M059J (cell line): ENCODE data around the gene CDK1. TPM values are rescaled to one million over a fixed set of nuclear protein-coding genes. Genes with fewer than 3 reads are reported as not detected.

Source experiments
- DNase-seq: peaks from one replicate; pipeline ENCODE4 v3.0.0-alpha.2; 2012; ENCODE audit warnings: low read depth
- total RNA-seq: library from RNA; depleted of rRNA; stranded (reverse); fragments of >200 nt; shearing (Covaris generic); gene quantifications from 2 replicates; pipeline ENCODE4 v1.2.3, GENCODE V29; 2014

The CDK1 gene
- total RNA-seq, 1 experiment from 2014 or later = 191 TPM

DNA sequence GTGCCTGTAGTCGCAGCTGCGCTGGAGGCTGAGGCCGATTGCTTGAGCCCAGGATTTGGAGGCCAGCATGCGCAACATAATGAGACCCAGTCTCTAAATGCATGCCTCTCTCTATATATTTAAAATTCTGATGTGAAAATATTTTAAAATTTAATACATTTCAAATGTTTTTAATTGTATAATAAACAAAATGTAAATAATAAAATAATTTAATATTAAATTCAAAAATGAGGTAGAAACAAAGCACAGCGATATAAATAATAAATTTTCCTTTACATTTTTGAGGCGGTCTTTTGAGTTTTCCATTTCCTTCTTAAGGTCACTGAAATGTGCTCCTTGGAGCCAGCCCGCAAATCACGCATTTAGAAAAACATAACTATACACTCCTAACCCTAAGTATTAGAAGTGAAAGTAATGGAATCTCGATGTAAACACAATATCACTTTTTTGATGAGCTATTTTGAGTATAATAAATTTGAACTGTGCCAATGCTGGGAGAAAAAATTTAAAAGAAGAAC lies 523 bp upstream of the CDK1 start:
- DNase-seq = no peak

DNA sequence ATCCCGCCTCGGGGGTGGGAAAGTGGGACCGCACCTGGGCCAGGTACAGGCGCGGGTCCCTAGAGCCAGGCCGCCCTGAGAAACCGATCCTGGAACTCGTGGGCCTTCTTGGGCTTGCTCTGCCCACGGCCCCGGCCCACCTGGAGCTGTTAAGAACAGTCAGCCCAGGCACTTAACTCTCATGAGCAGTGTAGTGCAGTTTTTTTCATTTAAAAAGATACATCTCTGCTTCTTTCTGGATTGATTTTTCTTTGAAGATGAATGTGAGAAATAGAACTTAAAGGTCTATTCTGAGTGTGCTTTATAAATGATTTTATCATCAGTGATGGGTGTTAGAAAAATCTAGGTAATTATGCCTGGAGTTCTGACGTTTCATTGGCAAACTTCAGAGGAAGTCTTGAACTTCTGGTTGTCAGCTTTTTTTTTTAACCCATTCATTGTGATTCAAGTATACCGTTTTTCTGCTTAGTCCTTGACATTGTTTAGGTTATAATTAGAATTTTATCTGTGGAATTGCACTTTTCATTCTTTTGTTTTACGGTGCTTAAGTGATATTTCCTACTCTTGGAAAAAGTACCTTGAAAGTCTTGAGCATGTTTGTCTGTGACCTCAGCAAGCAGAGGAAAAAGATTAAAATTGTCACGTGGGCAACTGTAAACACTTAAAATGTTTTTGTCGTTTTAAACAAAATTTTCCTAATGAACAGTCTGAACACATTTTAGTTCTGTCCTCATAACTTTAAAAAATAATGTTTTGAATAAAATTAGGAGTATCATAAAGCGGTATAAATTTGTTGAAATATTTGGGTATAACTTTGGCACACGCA lies 906 bp downstream of the CDK1 start:
- DNase-seq = no peak

DNA sequence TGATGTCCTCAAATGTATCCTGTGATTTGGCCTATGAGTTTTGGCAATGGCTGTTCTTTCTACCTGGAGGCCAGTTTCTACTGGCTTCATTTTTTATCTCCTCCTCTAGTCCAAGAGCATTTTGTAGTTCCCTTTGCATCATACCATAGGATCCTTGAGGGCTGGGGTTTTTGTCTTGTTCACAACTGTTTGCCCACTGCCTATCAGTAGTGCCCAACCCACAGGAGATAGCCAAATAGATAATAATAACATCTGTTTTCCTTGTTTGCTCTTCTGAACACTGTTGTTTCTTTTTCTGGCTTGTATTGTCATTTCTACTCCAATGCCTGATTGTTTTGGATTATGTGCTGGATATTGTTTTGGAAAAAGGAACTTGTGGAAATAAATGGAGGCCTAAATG lies 3.4 kb downstream of the CDK1 start:
- DNase-seq = no peak

DNA sequence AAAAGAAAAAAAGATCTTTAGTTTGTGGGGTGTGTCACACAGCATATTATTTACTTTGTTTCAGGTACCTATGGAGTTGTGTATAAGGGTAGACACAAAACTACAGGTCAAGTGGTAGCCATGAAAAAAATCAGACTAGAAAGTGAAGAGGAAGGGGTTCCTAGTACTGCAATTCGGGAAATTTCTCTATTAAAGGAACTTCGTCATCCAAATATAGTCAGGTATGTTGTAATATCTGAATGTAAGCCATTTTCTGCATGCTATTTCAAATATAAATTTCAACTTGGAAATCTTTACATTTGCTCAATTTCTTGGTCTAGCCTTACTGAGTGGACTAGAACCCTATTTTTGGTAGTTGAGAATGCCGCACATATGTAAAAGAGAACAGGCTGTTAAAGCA lies 6.4 kb downstream of the CDK1 start:
- no peak for DNase-seq

DNA sequence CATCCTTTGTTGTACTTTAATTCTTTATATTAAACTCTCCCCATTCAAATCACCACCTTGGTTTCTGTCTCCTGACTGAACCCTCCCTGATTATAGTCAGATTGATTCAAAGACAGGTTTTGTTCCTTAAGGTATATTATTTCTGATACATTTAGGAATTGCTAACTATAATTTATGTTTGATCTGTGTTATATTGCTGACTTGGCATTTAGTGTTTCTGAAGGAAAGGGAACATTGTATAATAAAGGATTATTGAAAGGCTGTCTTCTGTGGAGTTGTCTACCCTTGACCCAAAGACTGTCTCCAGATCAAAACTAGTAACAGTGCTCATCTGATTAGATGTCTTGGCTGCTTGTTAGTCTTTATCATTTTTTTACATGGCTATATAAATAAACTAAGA lies 10.3 kb downstream of the CDK1 start:
- DNase-seq = no peak

DNA sequence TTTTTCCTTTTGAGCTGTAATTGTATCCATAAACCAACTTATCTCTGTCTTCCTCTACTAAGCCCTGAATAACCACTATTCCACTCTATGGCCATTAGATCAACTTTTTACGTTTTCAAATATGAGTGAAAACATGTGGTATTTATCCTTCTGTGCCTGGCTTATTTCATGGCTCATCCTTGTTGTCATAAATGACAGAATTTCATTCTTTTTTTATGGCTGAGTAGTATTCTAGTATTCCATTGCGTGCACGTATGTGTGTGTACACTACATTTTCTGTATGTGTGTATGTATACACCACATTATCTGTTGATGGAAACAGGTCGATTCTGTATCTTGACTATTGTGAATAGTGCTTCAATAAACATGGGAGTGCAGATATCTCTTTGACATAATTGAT lies 11.1 kb downstream of the CDK1 start:
- DNase-seq = no peak

DNA sequence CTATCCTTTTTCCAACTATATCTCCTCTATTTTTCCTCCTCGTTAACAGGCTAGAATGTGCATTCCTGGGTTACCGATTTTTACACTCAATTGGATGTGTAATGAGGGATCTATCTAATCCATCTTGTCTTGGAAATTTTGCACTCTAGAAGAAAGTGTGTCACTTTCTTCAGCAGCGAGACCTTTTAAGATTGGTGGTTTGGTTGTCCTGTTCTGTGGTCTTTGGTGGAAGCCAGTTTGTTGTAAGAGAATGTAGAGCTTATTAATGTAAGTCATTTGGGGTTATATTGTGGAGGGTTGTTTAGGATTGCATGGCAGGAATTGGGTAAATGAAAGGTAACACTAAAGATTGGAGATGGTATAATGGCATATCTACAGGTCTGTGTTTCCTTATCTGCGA lies 16.7 kb downstream of the CDK1 start:
- no peak for DNase-seq

DNA sequence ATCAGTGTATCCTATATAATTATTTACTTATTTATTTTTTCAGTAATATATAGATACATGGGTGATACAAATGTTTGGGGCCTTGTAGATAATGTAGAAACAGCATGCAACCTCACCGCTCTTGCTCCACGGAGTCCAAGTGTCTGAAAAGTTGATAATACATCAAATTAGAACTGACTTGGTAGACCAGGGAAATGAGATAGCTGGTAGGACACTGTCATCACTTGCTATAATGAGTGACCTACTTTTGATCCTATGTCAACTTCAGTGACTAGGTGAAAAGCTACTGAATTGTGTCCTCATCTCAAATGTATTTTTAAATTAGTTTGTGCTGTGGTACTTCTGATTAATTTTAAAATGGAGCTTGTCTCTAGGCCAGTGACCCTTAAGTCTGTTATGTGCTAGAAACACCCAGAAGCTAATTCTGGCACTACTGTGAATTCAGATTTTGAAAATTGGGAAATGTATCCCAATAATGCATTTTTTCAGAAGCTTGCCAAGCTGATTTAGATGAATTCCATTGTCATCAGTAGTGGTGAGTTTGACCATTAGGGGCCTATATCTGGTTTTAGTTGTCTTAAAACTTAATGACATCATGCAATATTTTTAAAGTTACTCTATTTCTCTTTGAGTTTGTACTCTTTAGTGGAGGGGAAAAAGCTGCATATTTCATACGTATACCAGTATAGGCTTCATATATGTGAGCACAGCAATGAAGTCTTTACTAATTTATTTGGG lies 17.4 kb downstream of the CDK1 start:
- no peak for DNase-seq

DNA sequence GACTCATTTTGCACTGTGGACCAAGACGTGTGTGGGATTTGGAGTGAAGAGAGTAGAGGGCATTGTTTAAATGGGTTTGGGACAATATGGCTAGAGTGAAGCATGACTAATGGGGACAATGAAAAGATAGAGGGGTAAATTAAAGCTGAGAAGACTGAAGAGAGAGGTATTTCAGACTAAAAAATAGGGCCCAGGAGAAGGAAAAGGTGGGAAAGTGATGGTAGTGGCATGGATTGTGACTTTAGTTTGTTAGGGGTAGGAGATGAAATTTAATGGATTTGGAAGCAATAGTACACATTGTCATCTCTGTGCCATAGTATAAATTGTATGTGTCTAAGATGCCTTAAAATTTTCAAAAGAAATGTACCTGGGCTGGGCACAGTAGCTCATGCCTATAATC lies 18.2 kb downstream of the CDK1 start:
- DNase-seq = no peak

DNA sequence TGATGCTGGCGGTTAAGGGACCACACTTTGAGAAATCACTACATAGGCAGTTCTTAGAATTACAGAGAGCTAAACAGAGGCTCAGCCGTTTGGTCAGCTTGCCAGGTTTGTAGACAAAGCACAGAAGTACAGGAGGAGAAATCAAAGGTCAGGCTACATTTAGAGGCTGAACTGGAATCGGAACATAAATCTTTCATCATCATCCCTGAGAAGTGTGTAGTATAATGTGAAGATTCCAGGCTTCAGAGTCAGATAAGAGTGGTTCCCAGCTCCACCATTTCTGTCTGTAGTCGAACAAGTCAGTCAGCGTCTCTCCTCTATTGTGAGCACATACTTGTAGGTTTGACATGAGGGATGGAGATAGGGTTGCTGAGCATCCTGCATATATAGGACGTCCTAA lies 18.9 kb downstream of the CDK1 start:
- DNase-seq = no peak

DNA sequence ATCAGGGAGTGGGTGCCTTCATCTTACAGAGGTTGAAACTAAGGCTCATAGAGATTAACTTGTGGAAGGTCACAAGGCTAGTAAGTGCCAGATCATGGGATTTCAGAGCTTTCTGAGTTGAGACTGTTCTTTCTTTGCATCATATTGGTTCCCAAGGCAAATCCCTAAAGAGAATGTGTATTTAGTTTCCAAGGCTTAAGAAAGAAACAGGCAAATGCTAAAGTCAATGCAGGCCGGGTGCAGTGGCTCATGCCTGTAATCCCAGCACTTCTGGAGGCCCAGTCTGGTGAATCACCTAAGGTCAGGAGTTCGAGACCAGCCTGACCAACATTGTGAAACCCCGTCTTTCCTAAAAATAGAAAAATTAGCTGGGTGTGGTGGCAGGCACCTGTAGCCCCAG lies 19.8 kb downstream of the CDK1 start:
- DNase-seq = peak; percentile 62

DNA sequence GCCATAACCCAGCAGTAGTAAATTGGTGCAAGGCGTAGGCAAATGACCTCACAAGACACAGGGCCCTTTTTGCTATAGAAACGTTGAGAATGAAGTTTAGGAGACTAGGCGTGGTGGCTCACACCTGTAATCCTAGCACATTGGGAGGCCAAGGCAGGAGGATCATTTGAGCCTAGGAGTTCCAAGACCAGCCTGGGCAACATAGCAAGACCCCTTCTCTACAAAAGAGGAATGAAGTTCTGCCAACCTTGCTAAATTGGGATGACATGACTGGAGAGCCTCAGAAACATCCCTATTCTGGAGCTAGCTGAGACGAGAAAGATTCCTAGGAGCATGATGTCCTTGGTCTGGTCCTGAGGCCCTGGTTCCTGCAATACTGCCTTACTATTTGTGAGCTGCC lies 20.6 kb downstream of the CDK1 start:
- no peak for DNase-seq

DNA sequence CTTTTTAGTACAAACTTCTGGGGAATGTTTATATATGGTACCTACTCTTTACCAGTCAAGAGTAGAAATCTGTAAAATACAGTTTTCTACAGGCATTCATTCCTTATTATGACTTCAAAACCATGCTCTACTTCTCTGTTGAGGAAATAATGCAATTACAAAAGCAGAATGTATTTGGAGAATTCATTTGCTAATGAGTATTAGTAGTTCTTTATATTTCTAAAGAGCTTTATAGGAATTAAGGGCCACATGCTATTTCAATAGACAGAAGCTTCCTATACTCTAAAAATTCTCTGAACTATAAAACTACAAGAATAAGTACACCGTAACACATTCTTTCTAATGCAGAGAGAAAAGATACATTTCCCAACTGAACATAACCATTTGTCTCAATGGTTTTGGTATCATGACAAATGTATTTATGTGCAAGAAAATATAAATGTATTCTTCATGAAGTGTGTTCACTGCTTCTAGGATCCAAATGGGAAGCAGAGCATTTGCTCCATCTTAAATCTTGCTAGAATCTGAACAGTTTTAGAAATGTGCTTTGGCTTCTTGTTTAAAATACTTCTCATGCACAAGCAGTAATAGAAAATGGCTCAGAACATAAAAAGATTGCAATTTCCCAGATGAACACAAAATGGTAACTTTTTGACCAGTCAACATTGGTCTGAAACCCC lies 21.8 kb downstream of the CDK1 start:
- DNase-seq = no peak

DNA sequence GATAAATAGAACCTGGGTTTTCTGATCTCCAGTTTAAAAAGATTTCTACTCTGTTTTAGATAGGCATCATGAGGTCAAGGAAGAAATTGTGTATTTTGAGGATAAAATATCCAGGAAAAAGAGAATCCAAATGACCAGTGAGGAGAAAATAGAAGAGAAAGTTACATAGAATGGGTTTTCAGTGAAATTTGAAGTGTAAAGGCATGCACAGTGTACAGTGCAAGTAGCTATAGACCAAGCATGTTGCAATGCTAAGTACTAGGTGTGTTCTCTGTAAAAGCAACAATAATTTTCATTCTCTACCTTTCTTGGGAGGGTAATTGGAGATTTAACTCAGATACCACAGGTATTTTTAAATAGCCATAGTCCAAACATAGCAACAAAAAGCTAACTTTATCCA lies 22.6 kb downstream of the CDK1 start:
- no peak for DNase-seq

DNA sequence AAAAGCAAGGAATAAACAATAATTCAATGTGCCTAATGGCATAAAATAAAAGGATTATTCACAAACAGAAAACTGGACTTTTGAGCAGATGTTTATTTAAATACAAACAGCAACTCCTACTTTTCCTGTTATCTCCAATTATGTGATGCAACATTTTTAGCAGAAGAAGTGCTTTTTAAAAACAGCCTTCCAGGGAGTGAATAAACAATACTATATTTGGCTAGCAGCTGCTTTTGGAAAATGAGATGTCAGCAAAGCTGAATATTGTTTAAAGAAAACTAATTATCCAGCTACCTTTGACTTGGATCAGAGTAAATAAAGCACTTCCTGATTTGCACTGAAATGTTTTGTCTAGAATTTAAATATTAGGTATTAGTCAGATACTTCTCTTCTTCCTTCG lies 23.2 kb downstream of the CDK1 start:
- peak; percentile 49 for DNase-seq

DNA sequence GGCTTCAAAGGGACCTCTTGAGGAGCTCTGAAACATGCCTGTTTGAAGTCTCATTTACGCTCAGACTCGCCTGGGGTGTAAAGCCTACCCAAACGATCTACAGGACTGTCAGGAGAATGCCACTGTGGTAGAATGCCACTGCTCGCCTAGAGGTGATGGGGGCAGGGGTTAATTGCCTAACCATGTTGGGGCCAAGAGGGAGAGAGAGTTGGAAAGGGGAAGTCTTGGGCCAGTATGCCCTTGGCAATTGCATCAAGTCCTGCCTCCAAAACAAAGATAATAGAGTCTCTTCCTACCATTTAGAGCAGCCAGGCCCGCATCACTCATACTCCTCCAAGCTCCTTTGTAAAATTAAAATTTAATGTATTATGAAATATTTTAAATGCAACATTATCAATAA lies 25.2 kb downstream of the CDK1 start:
- DNase-seq = no peak

DNA sequence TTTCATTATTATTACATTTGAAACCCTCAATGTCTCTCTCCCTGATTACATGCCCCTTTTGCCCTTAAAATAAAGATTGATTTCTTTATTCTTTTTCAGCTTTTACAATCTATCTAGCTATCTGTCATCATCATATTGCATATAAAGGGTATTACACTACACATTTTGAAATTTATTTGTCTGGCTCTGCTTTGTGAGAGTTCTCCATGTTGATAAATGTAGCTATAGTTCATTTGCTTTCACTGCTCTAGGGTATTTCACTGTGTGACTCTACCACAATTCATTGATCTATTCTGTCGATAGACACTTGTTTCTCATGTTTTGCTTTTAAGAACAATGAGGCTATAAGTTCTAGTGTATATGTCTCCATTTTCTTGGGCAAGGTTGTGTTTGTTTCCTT lies 25.6 kb downstream of the CDK1 start:
- DNase-seq = no peak

DNA sequence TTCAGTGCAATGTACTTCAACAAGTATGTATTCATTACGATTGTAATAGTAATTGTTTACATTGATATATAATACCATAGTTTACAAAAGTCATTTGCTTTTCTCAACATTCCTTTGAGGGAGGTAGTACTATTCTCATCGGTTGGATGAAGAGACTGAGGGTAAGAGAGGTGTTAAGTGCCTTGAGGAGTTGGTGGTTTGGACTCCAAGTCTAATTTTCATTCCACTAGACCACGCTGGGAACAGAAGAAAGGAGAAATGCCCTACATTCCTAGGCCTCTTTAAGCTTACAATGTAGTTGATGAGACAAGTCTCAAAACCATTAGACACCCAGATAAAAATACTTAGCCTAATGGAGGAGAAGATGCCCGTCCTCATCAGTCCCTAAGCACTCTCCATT lies 28.6 kb downstream of the CDK1 start:
- no peak for DNase-seq

DNA sequence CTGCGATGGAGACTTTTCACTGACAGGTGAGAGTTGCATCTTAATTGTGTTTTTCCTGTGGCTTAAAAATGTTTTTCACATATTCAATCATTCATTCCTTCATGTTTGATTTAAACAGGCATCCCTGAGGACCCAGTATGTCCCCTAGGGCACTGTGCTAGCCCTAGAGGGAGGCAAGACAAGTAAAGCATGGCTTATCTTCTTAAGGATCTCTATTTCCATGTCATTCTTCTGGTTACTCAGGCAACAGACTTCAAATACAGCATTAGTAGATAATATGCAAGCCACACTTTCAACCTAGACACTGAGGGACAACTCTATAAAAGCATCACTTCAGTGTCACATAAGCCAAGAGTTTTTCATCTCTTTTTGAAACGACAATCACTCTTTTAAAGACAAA lies 29.2 kb downstream of the CDK1 start:
- no peak for DNase-seq

DNA sequence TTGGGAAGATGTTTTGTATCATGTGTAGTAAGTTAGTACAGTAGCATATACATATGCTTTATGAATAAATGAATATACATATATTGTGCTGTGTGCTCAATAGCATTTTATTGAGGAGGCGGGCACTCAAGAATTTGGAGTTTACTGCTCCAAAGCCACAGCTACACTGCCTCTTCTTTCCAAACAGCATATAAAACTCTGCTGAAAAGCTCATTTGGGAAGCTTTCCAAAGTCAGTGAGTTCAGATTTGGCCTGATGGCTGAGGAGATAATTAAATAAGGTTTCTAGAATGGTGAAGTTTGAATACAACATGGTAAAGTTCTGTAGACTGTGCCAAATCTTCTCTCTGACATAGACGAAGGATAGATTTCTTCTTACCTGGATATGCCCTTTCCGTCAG lies 29.8 kb downstream of the CDK1 start:
- no peak for DNase-seq

DNA sequence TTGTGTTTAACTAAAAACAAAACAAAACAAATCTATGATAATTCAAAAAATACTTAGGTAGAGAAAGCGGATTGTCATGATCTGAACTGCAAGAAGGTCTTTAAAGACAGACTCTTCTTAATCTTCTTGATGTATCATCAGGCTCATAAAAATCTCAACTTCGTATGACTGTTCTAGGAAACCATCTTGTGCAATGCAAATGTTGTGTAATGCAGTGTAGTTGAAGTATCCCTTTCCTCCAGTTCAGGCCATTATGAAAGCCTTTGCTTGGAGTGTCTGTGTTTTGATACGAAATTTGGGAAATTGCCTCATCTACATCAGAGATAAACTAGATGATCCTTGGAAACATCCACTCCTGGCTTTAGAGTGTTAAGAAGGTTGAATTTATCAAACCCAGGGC lies 30.9 kb downstream of the CDK1 start:
- peak; percentile 36 for DNase-seq

DNA sequence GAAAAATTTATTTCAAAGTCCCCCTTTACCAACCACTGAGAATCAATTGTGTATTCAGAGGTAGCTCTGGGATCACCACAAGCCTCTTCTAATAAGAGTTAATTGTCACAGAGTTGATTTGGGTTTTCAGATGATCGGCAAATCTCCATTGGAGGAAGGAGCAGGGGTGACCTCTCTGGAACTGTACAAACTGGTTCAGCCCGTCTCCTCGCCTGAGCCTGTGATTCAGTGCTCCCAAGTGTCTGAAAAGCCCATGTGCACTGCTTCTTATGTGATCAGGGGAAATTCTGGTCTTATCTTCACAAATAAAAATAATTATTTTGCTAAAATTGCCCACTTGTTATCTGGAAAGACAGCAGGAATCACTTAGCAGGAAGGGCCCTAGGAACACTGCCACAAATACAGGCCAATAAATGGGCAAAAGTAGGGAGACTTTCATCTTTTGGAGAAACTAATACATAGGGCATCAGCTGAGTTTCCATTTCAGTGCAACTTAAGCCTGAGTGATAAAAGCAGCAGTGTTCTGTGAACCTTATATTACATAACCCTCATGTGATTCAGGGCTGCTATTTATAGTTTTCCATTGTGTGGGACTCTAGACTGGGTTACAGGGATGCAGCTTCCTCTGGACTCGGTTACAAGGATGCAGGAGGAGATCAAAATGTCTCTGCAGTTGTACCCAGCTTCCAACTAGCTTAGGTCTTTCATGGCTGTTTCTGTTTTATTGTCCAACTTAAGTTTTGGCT lies 32.3 kb downstream of the CDK1 start:
- DNase-seq = peak; percentile 47
